Measurements from ENCODE around the gene EIF2AK3. TPM values are rescaled to one million over a fixed set of nuclear protein-coding genes. Genes with fewer than 3 reads are reported as not detected.

The EIF2AK3 gene
- total RNA-seq (2022; extraction: Qiagen RNA extraction; ENCODE audit: low read depth), result 18.4 to 28.9 TPM (median 26.5 TPM) in 5 replicates

DNA sequence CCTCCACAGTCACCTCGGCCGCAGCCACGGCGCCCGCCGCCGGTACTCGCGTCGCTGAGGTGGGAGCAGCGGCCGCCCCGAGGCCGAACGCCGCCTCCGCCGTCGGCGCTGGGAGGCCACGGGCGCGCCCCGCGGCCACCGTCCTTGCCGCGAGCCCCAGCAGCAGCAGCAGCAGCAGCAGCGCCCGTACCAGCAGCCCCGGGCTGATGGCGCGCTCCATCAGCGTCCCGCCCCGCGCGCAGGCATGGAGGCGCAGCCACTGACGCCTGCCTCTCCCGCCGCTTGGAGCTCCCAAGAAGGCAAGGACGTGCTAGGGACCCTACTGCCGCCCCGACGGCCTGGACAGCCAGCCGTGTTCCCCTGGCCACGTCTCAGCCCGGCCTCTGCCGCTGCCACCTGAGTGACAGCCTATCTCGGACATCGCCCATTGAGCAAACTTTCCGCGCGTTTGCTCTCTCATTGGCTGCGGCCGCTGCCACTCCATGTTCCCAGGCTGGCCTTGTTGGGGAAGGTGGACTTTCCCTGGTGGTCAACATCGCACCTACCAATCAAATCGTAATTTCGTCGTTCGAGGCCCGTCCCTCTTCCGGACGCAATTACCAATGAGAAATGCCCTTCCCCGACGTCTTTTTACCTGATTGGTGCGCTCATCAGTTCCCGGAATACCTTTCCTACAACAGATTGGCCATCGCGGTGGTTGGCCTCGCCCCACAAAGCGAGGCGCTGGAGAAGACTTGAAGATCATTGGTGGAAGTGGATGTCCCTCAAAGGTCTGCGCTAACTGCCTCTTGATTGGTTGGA is at the start of gene EIF2AK3:
EIF2AK3 (minus strand) TSS at position 410 of the 801 bp plus-strand sequence; CDS start at position 220, 190 bp downstream.

Other genes starting within 250 kb of the EIF2AK3 start
- gene FOXI3, start 174.8 kb downstream of the EIF2AK3 start, total RNA-seq (2022; extraction: Qiagen RNA extraction; ENCODE audit: low read depth), result 0.06 TPM in 1 of 5 replicates, not detected in the others
- gene RPIA, start 64.2 kb upstream of the EIF2AK3 start, total RNA-seq (2022; extraction: Qiagen RNA extraction; ENCODE audit: low read depth), result 26.1 to 29.8 TPM (median 28.4 TPM) in 5 replicates

All from A549 treated with GW870086 at 1 μM for 4 hours (cell line).